Neutrophil (primary cell): ENCODE data around the gene AAK1.
A peak's percentile ranks its signal among the peaks of the same experiment; 100 is the strongest.

Experiments
- H3K27ac ChIP-seq: fragments of 200-600 bp; sonication (generic); 2 replicates; pipeline ENCODE4 v1.5.1; 2016; ENCODE audit warnings: mild to moderate bottlenecking, moderate library complexity
- H3K27me3 ChIP-seq: fragments of 200-600 bp; sonication (generic); 2 replicates; pipeline ENCODE4 v1.6.0; 2016; ENCODE audit warnings: mild to moderate bottlenecking
- H3K36me3 ChIP-seq: fragments of 200-600 bp; sonication (generic); 2 replicates; pipeline ENCODE4 v1.5.1; 2017
- H3K4me1 ChIP-seq, 2 experiments: fragments of 200-600 bp in 1 of 2; sonication (generic) in 1 of 2; 1 replicate in 1 of 2; 2 replicates in 1 of 2; pipeline versions ENCODE4 v1.5.1 to v1.6.1; 2013 to 2016; ENCODE audit warnings: low read depth in 1 of 2, low read length in 1 of 2, mild to moderate bottlenecking in 1 of 2, moderate library complexity in 1 of 2; ENCODE audit not compliant: control insufficient read depth in 1 of 2, insufficient read depth in 1 of 2
- H3K4me3 ChIP-seq, 2 experiments: fragments of 200-600 bp in 1 of 2; sonication (generic) in 1 of 2; 1 replicate in 1 of 2; 2 replicates in 1 of 2; pipeline ENCODE4 v1.5.1; 2013 to 2016; ENCODE audit warnings: low read depth in 1 of 2, low read length in 1 of 2, mild to moderate bottlenecking in 1 of 2, moderate library complexity in 1 of 2
- H3K9me3 ChIP-seq: fragments of 200-600 bp; sonication (generic); 2 replicates; pipeline ENCODE4 v1.5.1; 2016
- TF ChIP-seq, protein P1 (sequence below): fragments of 200-600 bp; sonication (generic); IDR thresholded peaks from 2 replicates; pipeline ENCODE4 v1.5.1; 2016; ENCODE audit warnings: antibody characterized with exemption

Gene AAK1

DNA sequence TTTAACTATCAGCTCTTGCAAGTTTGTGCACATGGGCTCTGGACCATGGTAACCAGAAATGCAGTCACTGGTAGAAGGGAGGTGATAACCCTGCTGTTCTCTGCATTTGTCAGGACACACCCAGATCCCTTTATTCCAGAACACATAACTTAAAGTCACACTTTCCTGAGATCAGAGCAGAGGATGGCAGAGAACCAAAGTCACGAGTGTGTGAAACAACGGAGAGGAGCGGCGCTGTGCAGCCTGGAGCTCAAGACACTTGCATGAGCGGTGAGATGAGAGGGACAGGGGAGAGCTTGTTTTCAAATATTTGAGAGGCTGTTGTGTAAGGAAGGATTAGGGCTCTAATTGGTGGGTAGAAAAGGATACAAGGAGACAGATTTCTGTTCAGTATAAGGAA lies 43.3 kb upstream of the AAK1 start:
- no peaks in the 10 kb centered on the region for H3K27me3 ChIP-seq
- no peak overlapping the region for H3K27ac ChIP-seq
- TF ChIP-seq, protein P1, sequence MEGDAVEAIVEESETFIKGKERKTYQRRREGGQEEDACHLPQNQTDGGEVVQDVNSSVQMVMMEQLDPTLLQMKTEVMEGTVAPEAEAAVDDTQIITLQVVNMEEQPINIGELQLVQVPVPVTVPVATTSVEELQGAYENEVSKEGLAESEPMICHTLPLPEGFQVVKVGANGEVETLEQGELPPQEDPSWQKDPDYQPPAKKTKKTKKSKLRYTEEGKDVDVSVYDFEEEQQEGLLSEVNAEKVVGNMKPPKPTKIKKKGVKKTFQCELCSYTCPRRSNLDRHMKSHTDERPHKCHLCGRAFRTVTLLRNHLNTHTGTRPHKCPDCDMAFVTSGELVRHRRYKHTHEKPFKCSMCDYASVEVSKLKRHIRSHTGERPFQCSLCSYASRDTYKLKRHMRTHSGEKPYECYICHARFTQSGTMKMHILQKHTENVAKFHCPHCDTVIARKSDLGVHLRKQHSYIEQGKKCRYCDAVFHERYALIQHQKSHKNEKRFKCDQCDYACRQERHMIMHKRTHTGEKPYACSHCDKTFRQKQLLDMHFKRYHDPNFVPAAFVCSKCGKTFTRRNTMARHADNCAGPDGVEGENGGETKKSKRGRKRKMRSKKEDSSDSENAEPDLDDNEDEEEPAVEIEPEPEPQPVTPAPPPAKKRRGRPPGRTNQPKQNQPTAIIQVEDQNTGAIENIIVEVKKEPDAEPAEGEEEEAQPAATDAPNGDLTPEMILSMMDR: no peak
- H3K9me3 ChIP-seq: no peaks in the 10 kb centered on the region
- H3K4me1 ChIP-seq: peaks cover 11 to 12% of the 10 kb centered on the region in 2 experiments
- H3K4me3 ChIP-seq: no peak overlapping the region
- H3K36me3 ChIP-seq: no peaks in the 10 kb centered on the region

DNA sequence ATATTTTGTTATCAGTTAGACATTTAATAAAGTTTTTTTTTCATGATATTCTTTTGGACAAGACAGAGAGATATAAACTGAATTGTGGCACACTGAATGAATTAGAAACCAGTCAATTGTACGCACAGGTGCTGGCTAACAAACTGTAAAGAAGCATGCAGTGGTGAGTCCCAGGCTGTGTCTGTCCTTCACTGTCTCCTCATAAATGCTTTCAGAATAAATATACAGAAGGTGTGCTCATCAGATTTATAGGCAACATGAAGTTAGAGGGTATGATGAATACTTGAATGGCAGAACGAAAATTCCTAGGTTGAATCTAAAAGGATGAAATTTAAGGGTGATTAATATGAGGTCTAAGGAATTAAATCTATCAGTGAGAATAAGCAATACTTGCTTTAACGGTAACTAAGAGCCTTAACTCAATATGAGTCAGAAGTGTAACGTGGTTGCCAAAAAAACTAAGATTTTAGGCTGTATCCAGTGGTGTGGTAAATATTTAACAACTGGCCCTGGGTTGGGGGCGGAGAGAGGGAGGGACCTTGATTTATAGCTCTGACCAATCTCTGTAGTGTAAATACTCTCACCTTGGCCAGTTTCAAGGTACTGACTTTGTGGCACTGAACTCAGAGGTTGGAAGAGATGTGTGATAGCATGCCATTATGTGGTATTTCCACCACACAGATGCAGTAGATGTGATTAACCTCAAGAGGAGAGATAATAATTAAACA lies 41.9 kb upstream of the AAK1 start:
- H3K4me3 ChIP-seq: no peak overlapping the region
- H3K36me3 ChIP-seq: no peaks in the 10 kb centered on the region
- H3K9me3 ChIP-seq: no peaks in the 10 kb centered on the region
- TF ChIP-seq, protein P1: no peak
- H3K4me1 ChIP-seq: peaks cover 11 to 13% of the 10 kb centered on the region in 2 experiments
- no peaks in the 10 kb centered on the region for H3K27me3 ChIP-seq
- H3K27ac ChIP-seq: no peak overlapping the region

DNA sequence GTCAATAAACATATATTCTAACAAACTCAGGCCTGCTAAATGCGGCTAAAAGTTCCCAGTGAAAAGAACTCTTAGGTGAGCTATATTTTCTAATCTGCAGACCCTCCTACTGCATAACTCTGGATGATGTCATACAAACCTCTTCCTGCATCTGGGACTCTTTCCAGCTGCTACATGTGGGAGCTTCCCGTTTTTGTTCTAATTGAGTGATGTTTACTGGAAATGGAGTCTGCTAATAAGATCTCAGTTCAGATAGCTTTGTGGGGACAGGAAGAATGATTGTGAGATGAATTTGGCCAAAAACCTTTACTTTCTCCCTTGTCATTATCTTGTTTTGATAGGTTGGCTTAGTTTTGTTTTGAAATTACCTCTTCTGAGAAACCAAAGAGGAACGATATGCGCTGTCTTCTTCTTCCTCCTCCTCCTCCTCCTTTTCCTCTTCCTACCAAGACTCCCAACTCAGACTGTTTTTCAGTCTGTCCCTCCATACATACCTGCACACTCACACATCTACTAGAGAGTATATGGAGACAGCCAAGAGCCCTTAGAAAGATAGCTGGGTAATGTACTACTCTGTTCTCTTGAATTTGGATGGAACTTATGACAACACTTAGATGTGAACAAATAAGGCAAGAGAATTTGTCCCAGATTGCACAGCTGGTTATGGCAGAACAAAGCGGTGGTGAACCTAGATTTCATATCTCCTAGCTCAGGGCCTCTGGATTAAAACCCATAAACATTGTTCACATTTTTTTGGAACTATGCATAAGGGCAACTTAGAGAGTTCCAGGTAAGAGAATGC lies 39.8 kb upstream of the AAK1 start:
- TF ChIP-seq, protein P1: no peak
- peak overlapping the region; percentile 30 for H3K27ac ChIP-seq
- H3K36me3 ChIP-seq: no peaks in the 10 kb centered on the region
- no peaks in the 10 kb centered on the region for H3K27me3 ChIP-seq
- no peaks in the 10 kb centered on the region for H3K9me3 ChIP-seq
- H3K4me3 ChIP-seq: peak overlapping the region in 1 of 2 experiments; percentile 15
- peaks cover 11 to 17% of the 10 kb centered on the region in 2 experiments for H3K4me1 ChIP-seq

DNA sequence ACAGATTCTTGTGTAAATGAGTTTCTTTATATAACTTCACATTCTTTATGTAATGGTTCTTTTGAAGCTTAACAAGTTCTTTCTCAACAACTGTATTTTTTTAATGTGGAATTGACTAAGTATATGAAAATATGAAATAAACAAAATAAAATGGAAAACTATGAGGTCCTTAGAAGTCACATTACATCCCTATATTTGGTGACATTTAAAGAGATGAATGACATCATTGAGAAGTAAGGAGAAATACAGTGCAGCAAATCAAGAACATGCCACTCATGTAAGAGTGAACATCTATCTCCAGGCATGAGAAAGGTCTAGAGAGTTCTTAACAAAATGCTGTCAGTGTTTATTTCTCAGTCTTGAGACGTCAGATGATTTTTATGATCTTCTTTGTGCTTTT lies 39.0 kb upstream of the AAK1 start:
- H3K4me1 ChIP-seq: peaks cover 11 to 17% of the 10 kb centered on the region in 2 experiments
- no peaks in the 10 kb centered on the region for H3K36me3 ChIP-seq
- no peaks in the 10 kb centered on the region for H3K9me3 ChIP-seq
- TF ChIP-seq, protein P1: no peak
- H3K27me3 ChIP-seq: no peaks in the 10 kb centered on the region
- no peak overlapping the region for H3K4me3 ChIP-seq
- no peak overlapping the region for H3K27ac ChIP-seq

DNA sequence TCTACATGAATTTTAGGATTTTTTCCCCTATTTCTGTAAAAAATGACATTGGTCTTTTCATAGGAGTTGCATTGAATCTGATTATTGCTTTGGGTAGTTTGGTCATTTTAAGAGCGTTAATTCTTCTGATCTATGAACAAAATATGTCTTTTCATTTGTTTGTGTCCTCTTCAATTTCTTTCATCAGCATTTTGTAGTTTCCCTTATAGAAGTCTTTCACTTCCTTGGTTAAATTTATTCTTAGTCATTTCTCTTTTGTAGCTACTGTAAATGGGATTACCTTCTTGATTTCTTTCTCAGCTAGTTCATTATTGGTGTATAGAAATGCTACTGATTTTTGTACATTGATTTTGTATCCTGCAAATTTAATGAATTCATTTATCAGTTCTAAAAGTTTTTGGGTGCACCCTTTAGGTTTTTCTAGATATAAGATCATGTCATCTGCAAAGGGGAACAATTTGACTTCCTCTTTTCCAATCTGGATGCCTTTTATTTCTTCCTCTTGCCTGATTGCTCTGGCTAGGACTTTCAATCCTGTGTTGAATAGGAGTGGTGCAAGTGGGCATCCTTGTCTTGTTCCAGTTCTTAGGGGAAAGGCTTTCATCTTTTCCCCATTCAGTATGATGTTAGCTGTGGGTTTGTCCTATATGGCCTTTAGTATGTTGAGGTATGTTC lies 36.6 kb upstream of the AAK1 start:
- H3K4me1 ChIP-seq: peaks cover 11 to 17% of the 10 kb centered on the region in 2 experiments
- TF ChIP-seq, protein P1: no peak
- no peak overlapping the region for H3K4me3 ChIP-seq
- peak overlapping the region; percentile 29 for H3K27ac ChIP-seq
- H3K9me3 ChIP-seq: no peaks in the 10 kb centered on the region
- no peaks in the 10 kb centered on the region for H3K36me3 ChIP-seq
- no peaks in the 10 kb centered on the region for H3K27me3 ChIP-seq
